ENCODE results near the gene PRKCE.

The PRKCE gene

GRCh38 chr2:45936623-45936979 is 285.1 kb downstream of the PRKCE start:
- Histone ChIP-seq H3K36me3 (replicated peaks) (no peaks in the 10 kb centered on the region), H3K27me3 (replicated peaks) (no peaks in the 10 kb centered on the region), H3K4me3 (ENCODE audit: low read depth, low read length) (no peak overlapping the region), H3K27ac (no peak overlapping the region)
- in situ Hi-C loops (cut with HindIII; ENCODE audit: low pct_ligation_motif_present, low sequenced_read_pairs), result loop anchor here (25.0 kb wide), 1 partner anchor 299 kb away; no protein-coding TSS in a partner anchor
- DNase-seq, result no peak
- TF ChIP-seq CTCF (IDR thresholded peaks at IDR 0.05; ENCODE audit: low read depth, low read length, missing control alignments), result no peak

- TF ChIP-seq CTCF (IDR thresholded peaks at IDR 0.05; ENCODE audit: low read depth, low read length, missing control alignments), result no peak
- no peak for DNase-seq
- H3K27me3 ChIP-seq (replicated peaks), result no peaks in the 10 kb centered on the region
- in situ Hi-C loops (cut with HindIII; ENCODE audit: low pct_ligation_motif_present, low sequenced_read_pairs), result loop anchor here (25.0 kb wide), 1 partner anchor 301 kb away; no protein-coding TSS in a partner anchor
- no peak overlapping the region for H3K4me3 ChIP-seq (ENCODE audit: low read depth, low read length)
- no peaks in the 10 kb centered on the region for H3K36me3 ChIP-seq (replicated peaks)
- no peak overlapping the region for H3K27ac ChIP-seq
Observed at GRCh38 chr2:45937990-45938389, 286.5 kb downstream of the PRKCE start.

- Histone ChIP-seq H3K36me3 (replicated peaks) (no peaks in the 10 kb centered on the region), H3K27me3 (replicated peaks) (no peaks in the 10 kb centered on the region), H3K27ac (peak overlapping the region; percentile 49), H3K4me3 (ENCODE audit: low read depth, low read length) (peak overlapping the region; percentile 17)
- in situ Hi-C loops (cut with HindIII; ENCODE audit: low pct_ligation_motif_present, low sequenced_read_pairs), result loop anchor here (25.0 kb wide), 1 partner anchor 302 kb away; no protein-coding TSS in a partner anchor
- DNase-seq, result peak; percentile 93
- TF ChIP-seq CTCF (IDR thresholded peaks at IDR 0.05; ENCODE audit: low read depth, low read length, missing control alignments), result no peak
Observed at GRCh38 chr2:45938649-45939511, 287.4 kb downstream of the PRKCE start.

GRCh38 chr2:45941531-45942236 is 290.2 kb downstream of the PRKCE start:
- DNase-seq, result no peak
- Histone ChIP-seq H3K27me3 (replicated peaks) (no peaks in the 10 kb centered on the region), H3K27ac (no peak overlapping the region), H3K36me3 (replicated peaks) (no peaks in the 10 kb centered on the region), H3K4me3 (ENCODE audit: low read depth, low read length) (no peak overlapping the region)
- no peak for TF ChIP-seq CTCF (IDR thresholded peaks at IDR 0.05; ENCODE audit: low read depth, low read length, missing control alignments)
- in situ Hi-C loops (cut with HindIII; ENCODE audit: low pct_ligation_motif_present, low sequenced_read_pairs), result loop anchor here (25.0 kb wide), 1 partner anchor 304 kb away; no protein-coding TSS in a partner anchor

GRCh38 chr2:45942237-45942738 is 290.8 kb downstream of the PRKCE start:
- no peak for DNase-seq
- no peak for TF ChIP-seq CTCF (IDR thresholded peaks at IDR 0.05; ENCODE audit: low read depth, low read length, missing control alignments)
- H3K27me3 ChIP-seq (replicated peaks), result no peaks in the 10 kb centered on the region
- H3K36me3 ChIP-seq (replicated peaks), result no peaks in the 10 kb centered on the region
- in situ Hi-C loops (cut with HindIII; ENCODE audit: low pct_ligation_motif_present, low sequenced_read_pairs), result loop anchor here (25.0 kb wide), 1 partner anchor 305 kb away; no protein-coding TSS in a partner anchor
- H3K27ac ChIP-seq, result no peak overlapping the region
- H3K4me3 ChIP-seq (ENCODE audit: low read depth, low read length), result no peak overlapping the region
